Colonic mucosa (tissue), 4 donors: ENCODE data around the gene MYO7A. TPM values are rescaled to one million over a fixed set of nuclear protein-coding genes. Genes with fewer than 3 reads are reported as not detected.

ENCODE experiments used
- DNase-seq: peaks from one replicate; pipeline ENCODE4 v3.0.0-alpha.2; 2020
- H3K27ac ChIP-seq: fragments of 200-600 bp; one replicate; pipeline ENCODE4 v1.8.0; 2021
- H3K27me3 ChIP-seq: fragments of 200-600 bp; one replicate; pipeline ENCODE4 v1.8.0; 2021
- H3K36me3 ChIP-seq: fragments of 200-600 bp; one replicate; pipeline ENCODE4 v1.8.0; 2021
- H3K4me1 ChIP-seq: fragments of 200-600 bp; one replicate; pipeline ENCODE4 v1.8.0; 2021; ENCODE audit warnings: mild to moderate bottlenecking
- H3K4me3 ChIP-seq: fragments of 200-600 bp; one replicate; pipeline ENCODE4 v1.8.0; 2021
- H3K9ac ChIP-seq, 2 donors: one replicate each; pipeline ENCODE4 v1.7.0; 2013; ENCODE audit warnings: control low read depth in 2 of 2, low read depth in 2 of 2, low read length in 2 of 2
- H3K9me3 ChIP-seq: fragments of 200-600 bp; one replicate; pipeline ENCODE4 v1.8.0; 2021
- intact Hi-C: fragments of 100-400 bp; cut with DNase I; formaldehyde crosslinking; loops from one replicate; pipeline ENCODE4 v1.14.1; 2022
- total RNA-seq, 2 donors: library from RNA; stranded (reverse); fragmentation: NEBNext Ultra II Directional in 1 of 2; extraction: Animal tissue kit (Norgen Biotek cat#: 25700) in 1 of 2; gene quantifications; one replicate each; pipeline ENCODE4 v1.2.1, GENCODE V29; 2021
- TF ChIP-seq, protein P1 (sequence below): fragments of 200-600 bp; IDR thresholded peaks from one replicate; pipeline ENCODE4 v1.8.0; 2022; ENCODE audit warnings: antibody characterized with exemption, mild to moderate bottlenecking
- donor health status: healthy.
- donor health status: DM: no; HTN: no; CAD: no.
- donor health status: DM: no; HTN: no; CAD: no.

The MYO7A gene
- total RNA-seq, 2 donors from 2014 or later = 3.8 to 4.1 TPM

DNA sequence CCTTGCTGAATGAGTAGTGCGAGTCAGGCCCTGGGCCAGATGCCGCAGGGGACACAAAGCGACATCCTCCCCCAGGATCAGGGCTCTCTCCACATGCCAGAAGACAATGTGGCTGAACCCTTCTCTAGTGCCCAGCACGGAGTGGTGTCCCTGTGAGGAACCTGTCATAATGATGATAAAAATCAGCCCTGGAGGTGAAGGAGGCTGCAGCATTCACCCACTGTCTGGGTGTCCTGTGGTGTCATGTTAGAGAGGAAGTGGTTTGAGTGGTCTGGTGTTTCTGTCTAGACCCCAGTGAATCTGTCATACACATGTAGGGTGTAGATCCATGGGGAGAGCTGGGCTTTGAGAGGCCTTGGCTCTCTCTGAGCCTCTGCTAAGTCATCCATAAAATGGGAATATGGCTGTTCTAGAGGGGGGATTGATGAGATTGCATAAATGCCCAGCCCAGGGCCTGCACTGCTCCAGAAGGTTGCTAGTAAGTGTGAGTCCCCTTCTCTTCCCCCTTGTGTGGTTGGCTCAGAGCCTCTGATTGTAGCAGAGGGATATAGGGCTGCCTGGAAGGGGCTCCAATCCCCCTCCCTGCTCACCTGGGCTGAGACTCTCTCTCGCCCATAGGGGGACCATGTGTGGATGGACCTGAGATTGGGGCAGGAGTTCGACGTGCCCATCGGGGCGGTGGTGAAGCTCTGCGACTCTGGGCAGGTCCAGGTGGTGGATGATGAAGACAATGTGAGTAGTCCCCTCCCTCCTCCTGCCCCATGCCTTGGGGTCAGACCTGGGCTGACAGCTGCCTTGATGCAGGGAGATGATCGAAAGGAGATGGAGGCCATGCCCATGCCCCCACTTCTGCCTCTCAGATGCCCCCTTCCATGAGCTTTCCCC is 14.3 kb downstream of the MYO7A start:
- Histone ChIP-seq H3K4me1 (peaks cover 4% of the 10 kb centered on the region), H3K4me3 (no peak overlapping the region), H3K9me3 (no peaks in the 10 kb centered on the region), H3K9ac (no peak overlapping the region), H3K36me3 (no peaks in the 10 kb centered on the region), H3K27ac (no peak overlapping the region), H3K27me3 (no peaks in the 10 kb centered on the region)
- no peak for DNase-seq
- intact Hi-C loops = no loop called here
- TF ChIP-seq, protein P1, sequence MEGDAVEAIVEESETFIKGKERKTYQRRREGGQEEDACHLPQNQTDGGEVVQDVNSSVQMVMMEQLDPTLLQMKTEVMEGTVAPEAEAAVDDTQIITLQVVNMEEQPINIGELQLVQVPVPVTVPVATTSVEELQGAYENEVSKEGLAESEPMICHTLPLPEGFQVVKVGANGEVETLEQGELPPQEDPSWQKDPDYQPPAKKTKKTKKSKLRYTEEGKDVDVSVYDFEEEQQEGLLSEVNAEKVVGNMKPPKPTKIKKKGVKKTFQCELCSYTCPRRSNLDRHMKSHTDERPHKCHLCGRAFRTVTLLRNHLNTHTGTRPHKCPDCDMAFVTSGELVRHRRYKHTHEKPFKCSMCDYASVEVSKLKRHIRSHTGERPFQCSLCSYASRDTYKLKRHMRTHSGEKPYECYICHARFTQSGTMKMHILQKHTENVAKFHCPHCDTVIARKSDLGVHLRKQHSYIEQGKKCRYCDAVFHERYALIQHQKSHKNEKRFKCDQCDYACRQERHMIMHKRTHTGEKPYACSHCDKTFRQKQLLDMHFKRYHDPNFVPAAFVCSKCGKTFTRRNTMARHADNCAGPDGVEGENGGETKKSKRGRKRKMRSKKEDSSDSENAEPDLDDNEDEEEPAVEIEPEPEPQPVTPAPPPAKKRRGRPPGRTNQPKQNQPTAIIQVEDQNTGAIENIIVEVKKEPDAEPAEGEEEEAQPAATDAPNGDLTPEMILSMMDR = no peak

GRCh38 chr11:77143405-77144020 is 15.5 kb downstream of the MYO7A start:
- TF ChIP-seq, protein P1 = no peak
- no peak overlapping the region for H3K4me3 ChIP-seq
- H3K9ac ChIP-seq = no peak overlapping the region
- no peaks in the 10 kb centered on the region for H3K9me3 ChIP-seq
- intact Hi-C loops = no loop called here
- H3K36me3 ChIP-seq = no peaks in the 10 kb centered on the region
- no peak overlapping the region for H3K27ac ChIP-seq
- no peaks in the 10 kb centered on the region for H3K27me3 ChIP-seq
- no peak for DNase-seq
- H3K4me1 ChIP-seq = peaks cover 4% of the 10 kb centered on the region

- Histone ChIP-seq H3K4me3 (no peak overlapping the region), H3K27me3 (no peaks in the 10 kb centered on the region), H3K4me1 (peaks cover 4% of the 10 kb centered on the region), H3K9ac (no peak overlapping the region), H3K36me3 (no peaks in the 10 kb centered on the region), H3K27ac (no peak overlapping the region), H3K9me3 (no peaks in the 10 kb centered on the region)
- TF ChIP-seq, protein P1 = no peak
- intact Hi-C loops = no loop called here
- no peak for DNase-seq
Measured at GRCh38 chr11:77144196-77144856, 16.3 kb downstream of the MYO7A start.

DNA sequence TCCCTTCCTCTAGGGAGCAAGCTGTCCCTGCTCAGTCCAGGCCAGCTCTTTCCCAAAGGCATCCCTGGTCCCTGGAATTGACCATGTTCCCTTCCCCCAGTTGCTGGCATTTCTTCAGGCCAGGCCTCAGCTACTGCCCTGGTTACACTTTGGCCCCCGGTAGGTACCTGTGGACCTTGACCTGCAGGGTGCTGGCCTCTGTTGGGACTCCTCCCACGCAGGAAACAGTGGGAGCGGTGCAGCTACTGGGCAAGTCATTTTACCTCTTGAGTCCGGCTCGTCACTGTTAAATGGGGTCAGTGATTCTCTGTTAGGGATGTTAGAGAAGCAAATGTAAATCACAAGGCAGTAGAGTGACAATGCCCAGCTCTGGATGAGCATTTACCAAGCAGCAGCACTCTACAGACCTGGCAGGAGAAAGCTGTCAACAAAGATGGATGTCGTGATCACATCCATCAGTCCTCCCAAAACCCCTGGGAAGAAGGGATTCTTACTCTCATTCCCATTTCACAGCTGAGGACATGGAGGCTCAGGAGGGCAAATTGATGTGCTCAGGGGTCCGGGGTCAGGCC is 16.9 kb downstream of the MYO7A start:
- H3K9me3 ChIP-seq = no peaks in the 10 kb centered on the region

More for the DNA sequence above, 16.9 kb downstream of the MYO7A start:
- peak overlapping the region in 1 of 2 donors; percentile 17 for H3K9ac ChIP-seq
- H3K4me3 ChIP-seq = no peak overlapping the region
- no peaks in the 10 kb centered on the region for H3K36me3 ChIP-seq
- no peak overlapping the region for H3K27ac ChIP-seq
- intact Hi-C loops = no loop called here
- H3K27me3 ChIP-seq = no peaks in the 10 kb centered on the region
- TF ChIP-seq, protein P1 = no peak
- H3K4me1 ChIP-seq = peaks cover 4% of the 10 kb centered on the region
- peak; percentile 77 for DNase-seq
